Thoracic aorta (tissue), 2 donors: Measurements from ENCODE around the gene MLC1. TPM values are rescaled to one million over a fixed set of nuclear protein-coding genes. Genes with fewer than 3 reads are reported as not detected.

ENCODE experiments used
- ATAC-seq: fragments of 150-250 bp; one replicate; pipeline ENCODE4 v1.8.0; 2017; ENCODE audit warnings: low read depth; ENCODE audit not compliant: insufficient number of reproducible peaks, low FRiP score
- DNase-seq: peaks from one replicate; pipeline ENCODE4 v3.0.0-alpha.2; 2020; ENCODE audit warnings: low spot score
- H3K27ac ChIP-seq, 2 donors: fragments of 200-600 bp; sonication (generic); 1 replicate in 1 of 2; 2 replicates in 1 of 2; pipeline ENCODE4 v1.5.1; 2016; ENCODE audit warnings: mild to moderate bottlenecking in 2 of 2, moderate library complexity in 2 of 2
- H3K27me3 ChIP-seq: fragments of 200-600 bp; sonication (generic); replicated peaks from 2 replicates; pipeline ENCODE4 v1.6.0; 2016; ENCODE audit warnings: mild to moderate bottlenecking; ENCODE audit not compliant: insufficient read depth
- H3K36me3 ChIP-seq: fragments of 200-600 bp; sonication (generic); one replicate; pipeline ENCODE4 v1.5.1; 2016
- H3K4me1 ChIP-seq, 2 donors: fragments of 200-600 bp; sonication (generic); 1 replicate in 1 of 2; 2 replicates in 1 of 2; pipeline versions ENCODE4 v1.5.1 to v1.6.0; 2016; ENCODE audit warnings: low read depth in 2 of 2, mild to moderate bottlenecking in 1 of 2; ENCODE audit not compliant: control insufficient read depth in 1 of 2
- H3K4me3 ChIP-seq: fragments of 200-600 bp; sonication (generic); 2 replicates; pipeline ENCODE4 v1.5.1; 2016; ENCODE audit warnings: mild to moderate bottlenecking
- H3K9me3 ChIP-seq: fragments of 200-600 bp; sonication (generic); 2 replicates; pipeline ENCODE4 v1.5.1; 2016
- CTCF ChIP-seq: fragments of 200-600 bp; sonication (generic); IDR thresholded peaks from one replicate; pipeline ENCODE4 v1.5.1; 2019; ENCODE audit warnings: antibody characterized with exemption
- total RNA-seq, 2 donors: library from RNA; depleted of rRNA; stranded (reverse); fragments of >200 nt; gene quantifications; one replicate each; pipeline versions ENCODE4 v1.1.0 to v1.2.3, GENCODE V29; 2016

The MLC1 gene
- 1 to 10 TPM; 1.6 to 4.3 TPM for total RNA-seq

DNA sequence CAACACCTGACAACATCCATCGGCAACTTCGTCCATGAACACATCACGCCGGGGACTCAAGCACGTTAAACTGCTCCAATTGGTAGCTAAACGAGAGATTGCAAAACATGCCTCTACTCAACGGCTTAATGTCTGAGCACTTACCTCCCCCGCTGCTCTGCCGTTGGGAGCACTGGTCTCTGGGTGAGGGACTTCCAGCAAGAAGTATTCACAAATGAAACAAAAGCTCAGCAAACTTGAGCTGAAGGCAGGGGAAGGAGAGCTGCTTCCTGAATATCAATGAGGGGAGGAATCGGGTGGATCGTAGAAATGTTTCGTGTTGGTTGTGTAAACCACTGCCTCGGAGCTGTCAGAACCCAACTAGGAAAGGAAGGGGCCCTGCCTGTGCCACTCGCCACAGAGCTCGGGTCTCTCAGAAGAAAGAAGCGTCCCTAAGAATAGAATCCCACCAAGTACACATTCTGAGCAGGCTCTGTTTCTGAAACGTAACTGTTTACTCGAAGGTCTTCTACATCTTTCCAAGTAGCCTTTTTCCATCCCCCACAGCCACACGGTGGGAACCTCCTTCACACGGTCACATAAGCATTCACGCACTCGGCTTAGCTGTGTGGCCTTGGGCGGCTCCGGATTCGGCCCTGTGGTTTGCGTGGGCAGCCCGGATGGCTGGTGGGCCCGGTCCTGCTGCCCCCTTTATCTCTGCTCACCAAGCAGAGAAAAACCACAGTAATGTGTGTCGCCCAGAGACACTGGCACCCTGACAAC lies at the start of gene MLC1:
Gene MLC1, minus strand, starts transcription at position 216 of the 762 bp plus-strand sequence. CDS start 524 bp downstream, outside the sequence.
- H3K27me3 ChIP-seq = no peaks in the 10 kb centered on the region

DNA sequence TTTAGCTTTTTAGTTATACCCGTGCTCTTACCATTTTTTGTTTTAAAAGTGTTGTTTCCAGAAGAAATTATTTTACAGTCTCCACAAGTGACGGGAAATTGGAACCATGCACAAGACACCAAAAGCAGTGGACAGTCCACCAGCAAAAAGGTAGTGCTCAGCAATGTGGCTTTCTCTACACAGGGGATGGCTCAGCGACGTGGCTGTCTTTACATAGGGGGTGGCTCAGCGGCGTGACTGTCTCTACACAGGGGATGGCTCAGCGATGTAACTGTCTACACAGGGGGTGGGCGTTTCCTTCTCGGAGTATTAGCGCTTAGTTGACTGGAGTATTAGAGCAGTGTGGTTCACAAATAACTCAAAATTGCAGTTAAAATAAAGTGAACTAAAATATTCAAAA lies 49.3 kb upstream of the MLC1 start:
- Histone ChIP-seq H3K4me3 (no peak overlapping the region), H3K9me3 (no peaks in the 10 kb centered on the region), H3K4me1 (peaks cover 0 to 13% of the 10 kb centered on the region in 2 donors), H3K27me3 (no peaks in the 10 kb centered on the region), H3K36me3 (no peaks in the 10 kb centered on the region), H3K27ac (no peak overlapping the region)
- no peak for DNase-seq
- TF ChIP-seq CTCF = no peak
- no peak for ATAC-seq

More for the DNA sequence above, at the start of gene MLC1:
- no peaks in the 10 kb centered on the region for H3K9me3 ChIP-seq
- ATAC-seq (no peak), DNase-seq (no peak)
- peaks cover 13 to 25% of the 10 kb centered on the region in 2 donors for H3K4me1 ChIP-seq
- no peak within 1 kb of the TSS for H3K27ac ChIP-seq
- TF ChIP-seq CTCF = no peak
- no peaks in the 10 kb centered on the region for H3K36me3 ChIP-seq
- no peak within 1 kb of the TSS for H3K4me3 ChIP-seq

DNA sequence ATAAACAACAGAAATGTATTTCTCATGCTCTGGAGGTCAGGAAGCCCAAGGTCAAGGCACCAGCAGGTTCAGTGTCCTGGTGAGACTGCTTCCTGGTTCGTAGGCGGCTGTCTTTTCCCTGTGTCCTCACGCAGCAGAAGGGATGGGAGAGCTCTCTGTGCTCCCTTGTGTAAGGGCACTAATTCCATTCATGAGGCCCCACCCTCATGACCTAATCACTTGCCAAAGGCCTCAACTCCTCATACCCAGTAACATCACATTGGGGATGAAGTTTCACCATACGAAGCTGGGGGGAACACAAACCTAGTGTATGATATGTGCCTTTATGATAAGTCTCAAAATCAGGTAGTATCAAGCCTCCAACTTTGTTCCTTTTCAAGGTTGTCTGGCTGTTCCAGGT lies 46.7 kb upstream of the MLC1 start:
- Histone ChIP-seq H3K4me1 (peaks cover 0 to 10% of the 10 kb centered on the region in 2 donors), H3K27ac (no peak overlapping the region), H3K9me3 (no peaks in the 10 kb centered on the region), H3K27me3 (no peaks in the 10 kb centered on the region), H3K36me3 (no peaks in the 10 kb centered on the region), H3K4me3 (no peak overlapping the region)
- TF ChIP-seq CTCF = no peak
- ATAC-seq (no peak), DNase-seq (no peak)

- no peak for TF ChIP-seq CTCF
- no peak overlapping the region for H3K27ac ChIP-seq
- H3K36me3 ChIP-seq = no peaks in the 10 kb centered on the region
- H3K27me3 ChIP-seq = no peaks in the 10 kb centered on the region
- no peak overlapping the region for H3K4me3 ChIP-seq
- ATAC-seq (no peak), DNase-seq (no peak)
- no peaks in the 10 kb centered on the region for H3K4me1 ChIP-seq
- no peaks in the 10 kb centered on the region for H3K9me3 ChIP-seq
Measured at GRCh38 chr22:50129121-50129736, 44.0 kb upstream of the MLC1 start.

GRCh38 chr22:50125029-50125428 lies 39.8 kb upstream of the MLC1 start:
- TF ChIP-seq CTCF = no peak
- peaks cover 0 to 2% of the 10 kb centered on the region in 2 donors for H3K4me1 ChIP-seq
- no peak overlapping the region for H3K27ac ChIP-seq
- no peak for ATAC-seq
- H3K36me3 ChIP-seq = no peaks in the 10 kb centered on the region
- H3K27me3 ChIP-seq = no peaks in the 10 kb centered on the region
- no peak for DNase-seq
- H3K9me3 ChIP-seq = peaks cover 9% of the 10 kb centered on the region
- H3K4me3 ChIP-seq = no peak overlapping the region
